HFFc6 (cell line): Measurements from ENCODE around the gene NKG7. TPM values are rescaled to one million over a fixed set of nuclear protein-coding genes. Genes with fewer than 3 reads are reported as not detected.

Experiments
- total RNA-seq, 6 experiments: library from RNA; stranded (reverse); fragmentation: NEBNext Ultra II Directional; extraction: Animal tissue kit (Norgen Biotek cat#: 25700); gene quantifications; 2 replicates in 1 of 6; 3 replicates in 5 of 6; pipeline ENCODE4 v1.2.3, GENCODE V29; 2021

The NKG7 gene
- total RNA-seq, 6 experiments from 2014 or later = not detected

Other genes starting within 250 kb of the NKG7 start
- not detected for gene SIGLEC9, start 247.7 kb downstream of the NKG7 start, total RNA-seq
- not detected for gene SIGLEC7, start 230.4 kb downstream of the NKG7 start, total RNA-seq
- not detected for gene CD33, start 147.6 kb downstream of the NKG7 start, total RNA-seq
- not detected for gene SIGLECL1, start 121.6 kb downstream of the NKG7 start, total RNA-seq
- gene IGLON5, start 61.0 kb downstream of the NKG7 start, total RNA-seq = not detected
- gene VSIG10L, start 30.5 kb downstream of the NKG7 start, total RNA-seq = 1 to 10 TPM in 2 of 6 experiments, under 1 TPM in 4; 0.79 to 1.6 (median 0.89) TPM
- 100 to 1,000 TPM; 109 to 157 (median 132) TPM for gene ETFB, start 6.3 kb downstream of the NKG7 start, total RNA-seq
- 1 to 10 TPM in 3 of 6 experiments, under 1 TPM in 3; 0.60 to 2.3 (median 0.94) TPM for gene CLDND2, start 3.7 kb downstream of the NKG7 start, total RNA-seq
- not detected for gene LIM2, start 15.3 kb upstream of the NKG7 start, total RNA-seq
- not detected for gene C19orf84, start 17.9 kb upstream of the NKG7 start, total RNA-seq
- gene SIGLEC10, start 45.0 kb upstream of the NKG7 start, total RNA-seq = not detected
- not detected for gene SIGLEC8, start 85.8 kb upstream of the NKG7 start, total RNA-seq
- gene CEACAM18, start 105.9 kb upstream of the NKG7 start, total RNA-seq = not detected
- not detected for gene SIGLEC12, start 129.1 kb upstream of the NKG7 start, total RNA-seq
- not detected for gene SIGLEC6, start 159.0 kb upstream of the NKG7 start, total RNA-seq
- gene ZNF175, start 198.6 kb upstream of the NKG7 start, total RNA-seq = 10 to 100 TPM; 19.6 to 29.5 (median 21.6) TPM